ENCODE measurements around the gene HMCN2.
A peak's percentile ranks its signal among the peaks of the same experiment; 100 is the strongest.

Gene HMCN2, protein sequence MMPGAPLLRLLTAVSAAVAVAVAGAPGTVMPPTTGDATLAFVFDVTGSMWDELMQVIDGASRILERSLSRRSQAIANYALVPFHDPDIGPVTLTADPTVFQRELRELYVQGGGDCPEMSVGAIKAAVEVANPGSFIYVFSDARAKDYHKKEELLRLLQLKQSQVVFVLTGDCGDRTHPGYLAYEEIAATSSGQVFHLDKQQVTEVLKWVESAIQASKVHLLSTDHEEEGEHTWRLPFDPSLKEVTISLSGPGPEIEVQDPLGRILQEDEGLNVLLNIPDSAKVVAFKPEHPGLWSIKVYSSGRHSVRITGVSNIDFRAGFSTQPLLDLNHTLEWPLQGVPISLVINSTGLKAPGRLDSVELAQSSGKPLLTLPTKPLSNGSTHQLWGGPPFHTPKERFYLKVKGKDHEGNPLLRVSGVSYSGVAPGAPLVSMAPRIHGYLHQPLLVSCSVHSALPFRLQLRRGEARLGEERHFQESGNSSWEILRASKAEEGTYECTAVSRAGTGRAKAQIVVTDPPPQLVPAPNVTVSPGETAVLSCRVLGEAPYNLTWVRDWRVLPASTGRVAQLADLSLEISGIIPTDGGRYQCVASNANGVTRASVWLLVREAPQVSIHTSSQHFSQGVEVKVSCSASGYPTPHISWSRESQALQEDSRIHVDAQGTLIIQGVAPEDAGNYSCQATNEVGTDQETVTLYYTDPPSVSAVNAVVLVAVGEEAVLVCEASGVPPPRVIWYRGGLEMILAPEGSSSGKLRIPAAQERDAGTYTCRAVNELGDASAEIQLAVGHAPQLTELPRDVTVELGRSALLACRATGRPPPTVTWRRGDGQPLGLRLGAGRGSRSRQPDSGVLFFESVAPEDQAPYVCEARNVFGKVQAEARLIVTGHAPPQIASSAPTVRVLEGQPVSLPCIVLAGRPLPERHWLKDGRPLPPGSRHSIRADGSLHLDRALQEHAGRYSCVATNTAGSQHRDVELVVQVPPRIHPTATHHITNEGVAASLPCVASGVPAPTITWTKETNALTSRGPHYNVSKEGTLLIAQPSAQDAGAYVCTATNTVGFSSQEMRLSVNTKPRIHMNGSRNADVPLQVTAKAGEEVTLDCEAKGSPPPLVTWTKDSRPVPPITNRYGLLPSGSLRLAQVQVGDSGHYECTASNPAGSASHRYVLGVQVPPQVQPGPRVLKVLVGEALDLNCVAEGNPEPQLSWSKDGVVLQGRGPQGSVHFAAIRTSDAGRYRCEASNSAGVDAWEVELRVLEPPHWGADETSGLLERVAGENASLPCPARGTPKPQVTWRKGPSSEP (N-terminal part only)

DNA sequence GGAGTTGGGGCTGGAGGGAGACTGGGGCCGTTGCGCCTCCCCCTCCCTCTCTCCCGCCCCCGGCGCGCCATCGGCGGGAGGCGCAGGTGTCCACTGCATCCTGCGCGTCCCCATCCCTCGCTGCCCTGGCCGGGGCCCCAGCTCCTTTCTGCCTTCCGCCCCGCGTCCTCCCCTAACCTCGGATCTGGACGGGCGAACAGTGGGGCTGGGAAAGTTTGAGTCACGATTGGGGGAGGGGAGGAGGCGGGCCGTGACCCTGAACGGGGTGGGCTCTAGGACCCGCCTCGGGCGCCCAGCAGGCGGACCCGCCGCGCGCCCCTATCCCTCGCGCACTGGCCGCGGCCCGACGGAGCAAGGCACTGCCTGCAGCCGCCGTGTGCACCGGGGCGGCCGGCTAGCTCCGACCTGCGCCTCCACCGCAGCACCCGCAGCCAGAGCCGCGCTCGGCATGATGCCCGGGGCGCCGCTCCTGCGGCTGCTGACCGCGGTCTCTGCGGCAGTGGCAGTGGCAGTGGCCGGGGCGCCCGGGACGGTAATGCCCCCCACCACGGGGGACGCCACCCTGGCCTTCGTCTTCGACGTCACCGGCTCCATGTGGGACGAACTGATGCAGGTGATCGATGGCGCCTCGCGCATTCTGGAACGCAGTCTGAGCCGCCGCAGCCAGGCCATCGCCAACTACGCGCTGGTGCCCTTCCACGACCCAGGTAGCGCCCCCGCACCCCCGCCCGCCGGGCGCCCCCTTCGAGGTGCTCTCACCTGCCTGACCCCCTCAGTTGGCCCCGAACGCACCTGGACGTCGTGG lies at the start of gene HMCN2:
HMCN2 (plus strand) TSS at position 330 of the 805 bp plus-strand sequence; CDS start at position 449, 119 bp downstream.
- DNase-seq, result no peak

DNA sequence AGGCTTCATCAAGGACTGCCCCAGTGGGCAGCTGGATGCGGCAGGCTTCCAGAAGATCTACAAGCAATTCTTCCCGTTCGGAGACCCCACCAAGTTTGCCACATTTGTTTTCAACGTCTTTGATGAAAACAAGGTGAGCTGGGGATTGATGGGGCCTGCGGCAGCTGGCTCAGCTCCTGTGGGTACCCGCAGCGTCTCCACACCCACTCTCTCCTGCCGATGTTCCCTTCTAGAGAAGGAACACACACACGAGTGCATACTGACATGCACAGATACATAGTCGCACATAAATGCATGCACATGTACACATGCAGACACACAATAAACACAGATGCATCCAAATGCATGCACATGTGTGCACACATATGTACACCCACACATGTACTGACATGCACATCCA lies 47.7 kb upstream of the HMCN2 start:
- no peak for DNase-seq

- peak in 1 of 14 donors; percentile 34 for DNase-seq
Observed at GRCh38 chr9:130219661-130220096, 45.9 kb upstream of the HMCN2 start.

DNA sequence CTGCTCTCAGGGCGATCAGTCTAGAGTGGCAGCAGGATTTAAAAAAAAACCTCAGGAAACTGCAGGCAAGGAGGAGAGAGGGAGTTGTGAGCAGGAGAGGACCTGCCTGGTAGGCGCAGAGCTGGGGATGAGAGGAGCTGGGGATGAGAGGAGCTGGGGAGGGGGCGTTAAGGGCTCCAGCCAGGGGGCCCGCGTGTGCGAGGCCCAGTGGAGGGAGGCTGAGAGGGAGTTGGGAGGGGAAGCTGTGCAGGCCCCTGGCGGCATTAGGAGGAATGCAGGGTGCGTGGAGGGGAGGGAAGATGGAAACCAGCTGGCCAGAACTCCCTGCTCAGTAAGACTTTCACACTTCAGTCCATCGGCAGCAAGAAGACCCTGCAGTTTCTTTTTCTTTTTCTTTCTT lies 45.2 kb upstream of the HMCN2 start:
- DNase-seq, result no peak

- DNase-seq, result no peak
Observed at GRCh38 chr9:130222833-130223232, 42.7 kb upstream of the HMCN2 start.

DNA sequence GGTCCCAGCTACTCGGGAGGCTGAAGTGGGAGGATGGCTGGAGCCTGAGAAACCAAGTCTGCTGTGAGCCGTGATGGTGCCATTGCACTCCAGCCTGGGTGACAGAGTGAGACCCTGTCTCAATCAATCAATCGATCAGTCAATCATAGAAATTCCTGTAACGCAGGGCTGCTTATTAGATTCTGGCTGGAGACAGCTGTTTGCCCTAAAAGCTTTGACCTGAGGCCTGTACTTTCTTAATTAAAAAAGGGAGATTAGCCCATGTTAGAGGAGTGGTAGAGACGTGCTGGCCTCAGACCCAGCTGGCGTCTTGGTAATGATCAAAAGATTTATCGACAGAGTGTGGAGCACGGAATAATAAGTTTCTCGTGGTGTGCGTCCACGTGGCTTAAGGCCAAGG lies 40.5 kb upstream of the HMCN2 start:
- no peak for DNase-seq

GRCh38 chr9:130225586-130225985 lies 40.0 kb upstream of the HMCN2 start:
- DNase-seq, result no peak

DNA sequence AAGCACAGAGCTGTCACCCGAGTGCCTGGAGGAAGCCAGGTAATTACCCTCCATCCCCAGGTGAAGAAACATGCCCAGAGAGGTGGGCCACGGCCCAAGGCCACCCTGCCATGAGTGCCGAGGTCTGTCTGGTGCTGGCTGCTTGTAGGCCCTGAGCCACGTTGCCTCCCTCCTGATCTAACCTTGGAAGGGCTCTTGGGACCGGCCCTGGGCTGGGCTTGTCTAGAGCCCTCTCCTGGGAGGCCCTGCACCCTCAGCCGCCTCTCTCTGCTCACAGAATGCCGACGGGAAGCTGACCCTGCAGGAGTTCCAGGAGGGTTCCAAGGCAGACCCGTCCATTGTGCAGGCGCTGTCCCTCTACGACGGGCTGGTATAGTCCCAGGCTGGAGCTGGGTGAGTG lies 39.4 kb upstream of the HMCN2 start:
- no peak for DNase-seq

DNA sequence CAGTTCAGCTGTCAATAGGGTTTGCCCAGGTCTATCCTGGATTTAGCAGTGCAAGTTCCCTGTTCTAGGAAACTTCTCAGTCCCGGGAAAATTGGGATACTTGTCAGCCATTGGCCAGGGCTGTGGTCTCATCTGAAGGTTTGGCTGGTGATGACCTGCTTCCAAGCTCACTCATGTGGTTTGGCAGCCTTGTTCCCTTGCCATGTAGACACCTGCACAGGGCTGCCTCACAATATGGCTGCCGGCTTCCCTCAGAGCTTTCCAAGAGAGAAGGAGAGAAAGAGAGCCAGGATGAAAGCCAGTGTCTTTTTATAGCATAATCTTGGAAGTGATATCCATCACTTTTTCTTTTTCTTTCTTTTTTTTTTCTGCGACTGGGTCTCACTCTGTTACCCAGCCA lies 37.7 kb upstream of the HMCN2 start:
- no peak for DNase-seq

- DNase-seq, result no peak
Observed at GRCh38 chr9:130229759-130230158, 35.8 kb upstream of the HMCN2 start.

- DNase-seq, result peak in 1 of 14 donors; percentile 34
Observed at GRCh38 chr9:130230631-130231030, 34.9 kb upstream of the HMCN2 start.

GRCh38 chr9:130232899-130233586 lies 32.5 kb upstream of the HMCN2 start:
- peak in 1 of 14 donors; percentile 38 for DNase-seq

DNA sequence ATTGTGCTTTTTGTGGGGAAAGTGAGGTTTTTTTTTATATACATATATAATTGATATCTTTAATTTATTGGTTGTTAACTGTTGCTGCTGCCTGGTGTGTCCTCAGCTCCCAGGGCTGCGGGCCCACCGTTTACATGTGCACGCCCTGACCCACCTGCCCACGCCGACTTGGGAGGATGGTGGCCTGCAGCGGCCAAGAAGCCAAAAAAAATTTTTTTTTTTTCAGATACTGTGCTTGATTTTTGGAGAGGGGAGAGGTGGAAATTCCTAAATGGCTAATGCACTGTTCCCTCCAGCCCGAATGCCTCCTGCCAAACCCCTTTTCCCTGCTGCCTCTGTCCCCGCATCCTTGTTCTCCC lies 32.0 kb upstream of the HMCN2 start:
- DNase-seq, result no peak

DNA sequence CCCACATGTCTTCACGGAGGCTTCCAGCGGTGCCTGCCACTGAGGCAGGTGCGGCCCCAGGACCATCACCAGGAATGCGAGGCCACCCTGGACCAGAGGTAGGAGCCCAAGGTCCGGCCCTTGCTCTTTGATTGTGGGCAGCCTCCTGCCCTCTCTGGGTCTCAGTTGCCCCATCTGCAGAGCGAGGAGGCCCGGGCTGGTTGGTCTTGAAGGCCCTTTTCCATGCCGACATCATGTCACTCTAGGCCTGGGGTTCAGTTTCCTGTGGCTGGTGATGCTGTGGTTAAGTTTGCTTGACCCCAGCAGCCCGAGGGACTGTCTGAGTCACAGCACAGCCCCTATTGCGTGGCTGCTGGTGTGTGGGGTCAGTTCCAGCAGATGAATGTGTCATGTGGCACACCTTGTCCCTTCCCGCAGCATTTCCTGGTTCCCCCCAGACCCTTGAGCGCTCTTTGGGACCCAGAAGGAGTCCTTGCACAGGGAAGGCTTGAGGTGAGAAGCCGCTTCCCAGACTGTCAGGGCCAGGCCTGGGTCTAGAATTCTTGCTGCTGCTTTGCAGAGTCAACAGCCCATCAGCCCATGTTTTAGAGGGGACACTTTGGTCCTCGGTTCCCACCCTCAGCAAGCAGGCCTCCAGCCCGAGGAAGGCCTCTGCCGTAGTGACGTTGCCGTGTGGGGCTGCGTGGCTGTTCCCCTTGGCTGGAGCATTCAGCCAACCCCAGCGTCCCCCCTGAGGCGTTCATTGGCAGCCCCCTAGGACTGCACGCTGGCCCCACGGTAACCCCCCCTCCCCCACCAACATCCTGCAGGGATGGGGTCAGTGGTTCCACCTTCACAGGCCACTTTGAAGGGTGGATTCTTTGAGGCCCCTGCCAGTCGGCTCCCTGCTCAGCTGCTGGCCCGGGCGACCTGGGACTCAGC lies 31.0 kb upstream of the HMCN2 start:
- DNase-seq, result no peak

GRCh38 chr9:130235558-130236435 lies 29.8 kb upstream of the HMCN2 start:
- DNase-seq, result peak in 10 of 14 donors; percentile 14 to 86 (median 44)

DNA sequence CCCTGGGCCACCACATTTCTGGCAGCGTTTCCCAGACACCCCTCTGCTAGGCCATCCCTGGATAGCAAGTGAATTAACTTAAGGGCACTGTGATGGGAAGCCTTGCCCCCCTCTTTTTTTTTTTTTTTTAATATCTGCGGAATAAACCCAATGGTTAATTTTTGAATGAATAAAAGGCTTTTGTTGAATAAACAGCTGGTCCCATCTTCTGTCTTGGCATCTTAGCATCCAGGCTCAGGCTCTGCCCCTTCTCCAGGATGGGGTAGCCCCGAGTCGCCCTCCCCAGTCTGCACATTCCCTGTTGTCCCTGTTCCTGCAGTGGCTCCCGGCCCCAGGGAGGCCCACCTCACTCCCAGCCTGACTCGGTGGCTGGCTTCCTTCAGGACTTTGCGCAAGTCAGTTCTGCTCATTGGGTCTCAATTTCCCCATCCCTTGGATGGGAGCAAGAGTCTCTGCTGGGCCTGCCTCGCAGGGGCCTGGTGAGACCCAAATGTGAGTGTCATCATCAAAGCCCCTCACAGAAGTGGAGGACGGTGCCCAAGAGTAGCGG lies 29.0 kb upstream of the HMCN2 start:
- DNase-seq, result no peak

- no peak for DNase-seq
Observed at GRCh38 chr9:130237076-130237475, 28.5 kb upstream of the HMCN2 start.

DNA sequence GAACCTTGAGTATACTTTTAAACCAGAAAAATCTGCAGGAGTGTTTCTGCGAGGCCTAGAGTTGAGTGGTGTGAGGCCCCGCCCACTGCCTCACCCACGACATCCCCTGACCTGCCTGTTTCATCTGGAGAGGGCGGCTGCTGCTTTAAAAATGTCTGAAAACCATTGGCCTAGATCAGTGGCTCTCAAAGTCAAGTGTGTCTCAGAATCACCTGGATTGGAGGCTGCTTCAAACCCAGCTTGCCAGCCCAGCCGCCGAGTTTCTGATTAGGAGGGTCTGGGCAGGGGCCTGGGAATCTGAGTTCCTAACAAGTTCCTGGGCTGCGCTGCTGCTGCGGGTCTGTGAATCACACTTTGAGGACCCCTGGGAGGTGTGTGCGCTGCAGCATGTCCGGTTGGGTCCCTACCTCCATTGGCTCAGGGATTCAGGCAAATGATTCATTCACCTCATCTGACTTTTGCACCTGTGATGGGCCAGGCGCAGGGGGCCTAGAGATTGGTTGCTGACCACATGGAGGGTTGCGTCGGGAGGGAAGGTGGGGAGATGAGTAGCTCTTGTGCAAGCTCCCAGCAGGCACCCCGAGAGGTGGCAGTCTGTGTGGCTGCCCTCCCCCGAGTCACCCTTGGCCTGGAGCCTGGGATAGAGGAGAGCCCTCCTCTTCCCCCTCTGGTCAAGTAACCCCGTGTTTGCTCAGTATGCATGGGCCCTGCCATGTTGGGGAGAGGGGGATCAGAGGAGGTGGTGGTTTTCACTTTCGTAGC lies 27.6 kb upstream of the HMCN2 start:
- DNase-seq, result no peak
